Lower leg skin (tissue), 4 donors: Measurements from ENCODE around the gene ACE2. TPM values are rescaled to one million over a fixed set of nuclear protein-coding genes. Genes with fewer than 3 reads are reported as not detected.

Experiments
- total RNA-seq, 4 donors: library from RNA; depleted of rRNA; stranded (reverse); fragments of >200 nt; gene quantifications; one replicate each; pipeline ENCODE4 v1.1.0, GENCODE V29; 2016

The ACE2 gene
- total RNA-seq, 4 donors from 2014 or later = 0.64 to 1.5 (median 0.83) TPM

Other genes with a start within 250 kb of the ACE2 start
- gene VEGFD, start 216.5 kb downstream of the ACE2 start, total RNA-seq = 1 to 10 TPM in 2 of 4 donors, not detected in 2; 1.5 to 1.8 TPM
- 10 to 100 TPM in 3 of 4 donors, 1 to 10 TPM in 1; 6.3 to 18.0 (median 12.1) TPM for gene PIR, start 107.6 kb downstream of the ACE2 start, total RNA-seq
- 1 to 10 TPM in 3 of 4 donors, under 1 TPM in 1; 0.38 to 2.8 (median 1.9) TPM for gene BMX, start 100.2 kb downstream of the ACE2 start, total RNA-seq
- 1 to 10 TPM in 1 of 4 donors, under 1 TPM in 3; 0.38 to 1.3 (median 0.44) TPM for gene CLTRN, start 63.8 kb upstream of the ACE2 start, total RNA-seq
- 10 to 100 TPM in 3 of 4 donors, 1 to 10 TPM in 1; 7.2 to 14.0 (median 11.8) TPM for gene CA5B, start 137.3 kb upstream of the ACE2 start, total RNA-seq
- gene ZRSR2, start 189.5 kb upstream of the ACE2 start, total RNA-seq = 10 to 100 TPM in 1 of 4 donors, 1 to 10 TPM in 3; 1.9 to 11.2 (median 4.6) TPM